Measurements from ENCODE around the gene EVI5L. TPM values are rescaled to one million over a fixed set of nuclear protein-coding genes. Genes with fewer than 3 reads are reported as not detected.

EVI5L gene
- total RNA-seq, 4 donors from 2014 or later = 17.5 to 24.6 (median 20.4) TPM

DNA sequence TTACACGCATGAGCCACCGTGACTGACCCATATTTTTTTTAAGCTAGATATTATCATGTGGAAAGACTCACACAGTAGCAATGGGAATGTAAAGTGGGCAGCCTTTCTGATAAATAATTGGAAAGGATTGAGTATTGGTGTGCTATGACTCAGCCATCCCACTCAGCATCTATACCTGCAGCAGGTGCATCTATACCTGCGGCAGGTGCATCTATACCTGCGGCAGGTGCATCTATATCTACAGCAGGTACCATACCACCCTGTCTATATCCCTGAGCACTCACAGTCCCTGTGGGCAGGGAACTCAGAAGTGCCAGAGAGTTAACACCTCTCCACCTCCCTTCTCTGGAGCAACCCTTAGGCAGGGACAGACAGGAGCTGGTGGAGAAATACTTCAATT is 53.1 kb downstream of the EVI5L start:
- in situ Hi-C loops (cut with MboI; ENCODE audit: low sequenced_read_pairs in 4 of 4) = no loop called here
- TF ChIP-seq CTCF (IDR thresholded peaks at IDR 0.05 in 4 of 5, conservative IDR thresholded peaks at IDR 0.05 in 1 of 5) (no peak), POLR2A (IDR thresholded peaks at IDR 0.05) (no peak)
- Histone ChIP-seq H3K9me3 (no peaks in the 10 kb centered on the region), H3K4me1 (no peaks in the 10 kb centered on the region), H3K4me3 (no peak overlapping the region), H3K27ac (no peak overlapping the region), H3K36me3 (no peaks in the 10 kb centered on the region), H3K27me3 (peaks cover 2 to 10% (median 8%) of the 10 kb centered on the region in 3 donors)
- DNase-seq (no peak), ATAC-seq (no peak)
- intact Hi-C loops (cut with DNase I; ENCODE audit: low total_unique reads) = no loop called here

GRCh38 chr19:7883796-7884570 is 54.0 kb downstream of the EVI5L start:
- no peak for TF ChIP-seq POLR2A (IDR thresholded peaks at IDR 0.05)
- no peak for TF ChIP-seq CTCF (IDR thresholded peaks at IDR 0.05 in 4 of 5, conservative IDR thresholded peaks at IDR 0.05 in 1 of 5)
- Histone ChIP-seq H3K9me3 (no peaks in the 10 kb centered on the region), H3K36me3 (no peaks in the 10 kb centered on the region), H3K4me3 (no peak overlapping the region), H3K4me1 (no peaks in the 10 kb centered on the region), H3K27ac (no peak overlapping the region), H3K27me3 (peaks cover 11 to 19% (median 17%) of the 10 kb centered on the region in 3 donors)
- in situ Hi-C loops (cut with MboI; ENCODE audit: low sequenced_read_pairs in 4 of 4) (no loop called here), intact Hi-C loops (cut with DNase I; ENCODE audit: low total_unique reads) (no loop called here)
- ATAC-seq = no peak
- no peak for DNase-seq

DNA sequence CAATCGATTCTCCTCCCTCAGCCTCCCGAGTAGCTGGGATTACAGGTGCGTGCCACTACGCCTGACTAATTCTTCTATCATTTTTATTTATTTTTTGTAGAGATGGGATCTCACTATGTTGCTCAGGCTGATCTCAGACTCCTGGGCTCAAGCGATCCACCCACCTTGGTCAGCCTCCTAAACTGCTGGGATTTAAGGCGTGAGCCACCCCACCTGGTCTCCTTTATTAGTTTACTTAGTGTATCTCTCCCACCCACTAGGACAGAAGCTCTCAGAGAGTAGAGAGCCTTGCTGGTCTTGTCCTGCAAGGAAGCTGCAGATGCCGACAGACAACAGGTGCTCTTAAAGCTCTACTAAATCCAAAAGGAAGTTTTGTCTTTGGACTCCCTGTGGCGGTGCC is 55.8 kb downstream of the EVI5L start:
- DNase-seq (no peak), ATAC-seq (no peak)
- Histone ChIP-seq H3K27ac (no peak overlapping the region), H3K4me1 (no peaks in the 10 kb centered on the region), H3K4me3 (no peak overlapping the region), H3K36me3 (no peaks in the 10 kb centered on the region), H3K9me3 (no peaks in the 10 kb centered on the region), H3K27me3 (peaks cover 11 to 22% (median 20%) of the 10 kb centered on the region in 3 donors)
- in situ Hi-C loops (cut with MboI; ENCODE audit: low sequenced_read_pairs in 4 of 4) (no loop called here), intact Hi-C loops (cut with DNase I; ENCODE audit: low total_unique reads) (no loop called here)
- TF ChIP-seq POLR2A (IDR thresholded peaks at IDR 0.05) (no peak), CTCF (IDR thresholded peaks at IDR 0.05 in 4 of 5, conservative IDR thresholded peaks at IDR 0.05 in 1 of 5) (no peak)

DNA sequence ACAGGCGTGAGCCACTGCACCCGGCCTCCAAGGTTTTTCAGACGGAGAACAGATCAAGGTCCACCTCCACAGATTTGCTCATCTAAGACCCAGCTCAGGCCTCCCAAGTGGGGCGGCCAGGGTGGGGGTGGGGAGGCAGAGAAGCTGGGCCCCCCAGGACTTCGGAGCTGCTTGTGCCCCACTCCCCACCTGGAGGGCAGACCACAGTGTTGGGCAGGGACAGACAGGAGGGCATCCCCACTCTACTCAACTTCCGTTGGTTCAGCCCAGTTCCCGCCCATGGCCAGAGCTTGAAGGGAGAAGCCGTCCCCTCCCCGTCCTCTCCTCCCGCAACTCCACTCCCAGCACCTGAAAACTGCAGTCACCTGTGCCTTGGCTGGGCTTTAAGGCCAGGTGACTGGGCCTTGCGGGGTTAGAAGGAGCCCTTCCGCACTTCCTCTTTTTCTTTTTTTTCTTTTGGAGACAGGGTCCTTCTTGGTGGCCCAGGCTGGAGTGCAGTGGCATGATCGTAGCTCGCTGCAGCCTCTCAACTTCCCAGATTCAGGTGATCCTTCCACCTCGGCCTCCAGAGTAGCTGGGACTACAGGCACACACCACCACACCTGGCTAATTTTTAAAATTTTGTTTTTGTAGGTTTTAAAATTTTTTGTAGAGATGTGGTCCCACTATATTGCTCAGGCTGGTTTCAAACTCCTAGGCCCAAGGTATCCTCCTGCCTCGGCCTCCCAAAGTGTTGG is 57.6 kb downstream of the EVI5L start:
- ATAC-seq (no peak), DNase-seq (no peak)
- Histone ChIP-seq H3K9me3 (no peaks in the 10 kb centered on the region), H3K4me1 (no peaks in the 10 kb centered on the region), H3K27ac (no peak overlapping the region), H3K27me3 (peaks cover 15 to 28% (median 20%) of the 10 kb centered on the region in 3 donors), H3K36me3 (no peaks in the 10 kb centered on the region), H3K4me3 (no peak overlapping the region)
- intact Hi-C loops (cut with DNase I; ENCODE audit: low total_unique reads) = no loop called here
- in situ Hi-C loops (cut with MboI; ENCODE audit: low sequenced_read_pairs in 4 of 4) = no loop called here
- TF ChIP-seq CTCF (IDR thresholded peaks at IDR 0.05 in 4 of 5, conservative IDR thresholded peaks at IDR 0.05 in 1 of 5) = no peak
- no peak for TF ChIP-seq POLR2A (IDR thresholded peaks at IDR 0.05)
